ENCODE data around the gene GBGT1.

DNA sequence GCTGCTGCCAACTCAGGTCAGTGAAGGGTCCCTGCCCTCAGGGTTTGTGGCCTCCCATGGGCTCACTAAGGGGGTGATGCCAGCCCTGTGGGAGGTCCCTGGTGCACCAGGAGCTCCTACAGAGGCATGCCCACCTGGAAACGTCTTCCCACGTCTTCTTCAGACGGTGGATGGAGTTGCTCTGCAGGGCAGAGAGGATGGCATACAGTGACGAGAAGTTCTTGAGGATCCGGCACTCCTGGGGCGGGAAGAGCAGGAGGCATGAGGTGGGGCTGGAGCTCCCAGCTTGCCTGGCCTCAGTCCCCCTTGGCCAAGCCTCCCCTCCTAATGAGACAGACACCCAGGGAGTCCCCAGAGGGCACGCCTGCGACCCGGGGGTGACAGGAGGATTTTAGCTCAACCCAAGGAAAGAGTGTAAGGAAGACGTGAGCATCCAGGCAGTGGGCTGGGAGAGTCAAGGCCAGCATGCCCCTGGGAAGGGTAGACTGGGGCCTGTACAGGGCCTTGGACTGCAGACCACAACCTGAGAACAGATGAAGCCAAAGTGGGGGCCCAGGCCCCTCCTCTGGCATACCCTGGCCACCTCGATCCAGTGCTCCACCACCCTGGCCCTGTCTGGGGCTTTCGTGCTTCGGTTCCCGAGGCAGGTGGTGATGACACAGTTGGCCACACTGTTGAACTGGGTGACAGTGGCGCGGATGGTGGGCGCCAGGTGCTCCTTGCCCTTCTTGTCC, 57.0 kb downstream of the GBGT1 start:
- TF ChIP-seq RAD21 (conservative IDR thresholded peaks at IDR 0.05) (no peak), SMC3 (conservative IDR thresholded peaks at IDR 0.05; ENCODE audit: poor library complexity) (no peak), EP300 (conservative IDR thresholded peaks at IDR 0.05; ENCODE audit: poor library complexity, severe bottlenecking) (no peak)
- TF ChIP-seq, protein P1, sequence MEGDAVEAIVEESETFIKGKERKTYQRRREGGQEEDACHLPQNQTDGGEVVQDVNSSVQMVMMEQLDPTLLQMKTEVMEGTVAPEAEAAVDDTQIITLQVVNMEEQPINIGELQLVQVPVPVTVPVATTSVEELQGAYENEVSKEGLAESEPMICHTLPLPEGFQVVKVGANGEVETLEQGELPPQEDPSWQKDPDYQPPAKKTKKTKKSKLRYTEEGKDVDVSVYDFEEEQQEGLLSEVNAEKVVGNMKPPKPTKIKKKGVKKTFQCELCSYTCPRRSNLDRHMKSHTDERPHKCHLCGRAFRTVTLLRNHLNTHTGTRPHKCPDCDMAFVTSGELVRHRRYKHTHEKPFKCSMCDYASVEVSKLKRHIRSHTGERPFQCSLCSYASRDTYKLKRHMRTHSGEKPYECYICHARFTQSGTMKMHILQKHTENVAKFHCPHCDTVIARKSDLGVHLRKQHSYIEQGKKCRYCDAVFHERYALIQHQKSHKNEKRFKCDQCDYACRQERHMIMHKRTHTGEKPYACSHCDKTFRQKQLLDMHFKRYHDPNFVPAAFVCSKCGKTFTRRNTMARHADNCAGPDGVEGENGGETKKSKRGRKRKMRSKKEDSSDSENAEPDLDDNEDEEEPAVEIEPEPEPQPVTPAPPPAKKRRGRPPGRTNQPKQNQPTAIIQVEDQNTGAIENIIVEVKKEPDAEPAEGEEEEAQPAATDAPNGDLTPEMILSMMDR (IDR thresholded peaks at IDR 0.05; ENCODE audit: poor library complexity, severe bottlenecking), result no peak
